HL-60 (cell line): ENCODE measurements around the gene PIP5K1C.

Experiments
- DNase-seq, 2 experiments: peaks; one replicate each; pipeline ENCODE4 v3.0.0-alpha.2; 2010 to 2020; ENCODE audit warnings: low read depth in 1 of 2, low spot score in 1 of 2
- H3K27ac ChIP-seq: fragments of 250-450 bp; sonication (Bioruptor Pico); replicated peaks from 2 replicates; pipeline ENCODE4 v1.5.1; 2020; ENCODE audit warnings: mild to moderate bottlenecking, moderate library complexity
- H3K27me3 ChIP-seq: fragments of 250-450 bp; sonication (Bioruptor Pico); 2 replicates; pipeline ENCODE4 v1.5.1; 2021; ENCODE audit warnings: mild to moderate bottlenecking, moderate library complexity; ENCODE audit not compliant: insufficient read depth, poor library complexity, severe bottlenecking
- H3K4me3 ChIP-seq: replicated peaks from 2 replicates; pipeline ENCODE4 v1.5.1; 2011; ENCODE audit warnings: mild to moderate bottlenecking, control low read depth, low read length; ENCODE audit not compliant: insufficient read depth
- CTCF ChIP-seq: IDR thresholded peaks from one replicate; pipeline ENCODE4 v1.5.1; 2011; ENCODE audit warnings: low read length, control low read depth, inconsistent platforms; ENCODE audit not compliant: insufficient read depth
- GABPA ChIP-seq: IDR thresholded peaks from 2 replicates; pipeline ENCODE4 v1.6.1; 2012; ENCODE audit warnings: low read depth
- POLR2AphosphoS5 ChIP-seq: IDR thresholded peaks from 2 replicates; pipeline ENCODE4 v1.6.1; 2012; ENCODE audit warnings: low read depth
- SPI1 ChIP-seq: IDR thresholded peaks from 2 replicates; pipeline ENCODE4 v1.6.1; 2012; ENCODE audit warnings: low read depth, mild to moderate bottlenecking, borderline replicate concordance
- TF ChIP-seq, protein P1 (sequence below): IDR thresholded peaks from 2 replicates; pipeline ENCODE4 v1.6.1; 2012; ENCODE audit warnings: low read depth; ENCODE audit not compliant: insufficient replicate concordance

The PIP5K1C gene

DNA sequence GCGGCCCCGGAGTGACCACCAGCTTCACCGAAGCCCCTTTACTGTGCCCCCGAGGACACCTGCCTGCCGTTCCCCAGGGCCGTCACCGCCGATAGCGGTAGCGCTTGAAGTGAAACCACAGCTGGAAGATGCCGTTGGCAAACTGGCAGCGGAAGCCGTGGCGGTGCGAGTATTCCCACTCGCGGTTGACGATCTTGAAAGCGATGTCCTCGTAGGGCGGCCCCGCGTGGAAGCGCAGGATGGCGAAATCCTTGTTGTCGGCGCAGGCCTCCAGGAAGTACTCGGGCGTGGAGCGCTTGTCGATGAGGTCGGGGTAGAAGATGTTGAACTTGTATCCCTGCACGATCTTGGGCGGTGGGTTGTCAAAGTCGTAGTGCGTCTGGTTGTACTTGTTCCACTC lies 88.4 kb downstream of the PIP5K1C start:
- DNase-seq: no peak
- no peak for TF ChIP-seq GABPA
- no peak for TF ChIP-seq POLR2AphosphoS5
- no peak for TF ChIP-seq SPI1
- no peak for TF ChIP-seq CTCF
- TF ChIP-seq, protein P1, sequence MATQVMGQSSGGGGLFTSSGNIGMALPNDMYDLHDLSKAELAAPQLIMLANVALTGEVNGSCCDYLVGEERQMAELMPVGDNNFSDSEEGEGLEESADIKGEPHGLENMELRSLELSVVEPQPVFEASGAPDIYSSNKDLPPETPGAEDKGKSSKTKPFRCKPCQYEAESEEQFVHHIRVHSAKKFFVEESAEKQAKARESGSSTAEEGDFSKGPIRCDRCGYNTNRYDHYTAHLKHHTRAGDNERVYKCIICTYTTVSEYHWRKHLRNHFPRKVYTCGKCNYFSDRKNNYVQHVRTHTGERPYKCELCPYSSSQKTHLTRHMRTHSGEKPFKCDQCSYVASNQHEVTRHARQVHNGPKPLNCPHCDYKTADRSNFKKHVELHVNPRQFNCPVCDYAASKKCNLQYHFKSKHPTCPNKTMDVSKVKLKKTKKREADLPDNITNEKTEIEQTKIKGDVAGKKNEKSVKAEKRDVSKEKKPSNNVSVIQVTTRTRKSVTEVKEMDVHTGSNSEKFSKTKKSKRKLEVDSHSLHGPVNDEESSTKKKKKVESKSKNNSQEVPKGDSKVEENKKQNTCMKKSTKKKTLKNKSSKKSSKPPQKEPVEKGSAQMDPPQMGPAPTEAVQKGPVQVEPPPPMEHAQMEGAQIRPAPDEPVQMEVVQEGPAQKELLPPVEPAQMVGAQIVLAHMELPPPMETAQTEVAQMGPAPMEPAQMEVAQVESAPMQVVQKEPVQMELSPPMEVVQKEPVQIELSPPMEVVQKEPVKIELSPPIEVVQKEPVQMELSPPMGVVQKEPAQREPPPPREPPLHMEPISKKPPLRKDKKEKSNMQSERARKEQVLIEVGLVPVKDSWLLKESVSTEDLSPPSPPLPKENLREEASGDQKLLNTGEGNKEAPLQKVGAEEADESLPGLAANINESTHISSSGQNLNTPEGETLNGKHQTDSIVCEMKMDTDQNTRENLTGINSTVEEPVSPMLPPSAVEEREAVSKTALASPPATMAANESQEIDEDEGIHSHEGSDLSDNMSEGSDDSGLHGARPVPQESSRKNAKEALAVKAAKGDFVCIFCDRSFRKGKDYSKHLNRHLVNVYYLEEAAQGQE: no peak
- Histone ChIP-seq H3K27me3 (no peaks in the 10 kb centered on the region), H3K27ac (no peak overlapping the region), H3K4me3 (no peak overlapping the region)

DNA sequence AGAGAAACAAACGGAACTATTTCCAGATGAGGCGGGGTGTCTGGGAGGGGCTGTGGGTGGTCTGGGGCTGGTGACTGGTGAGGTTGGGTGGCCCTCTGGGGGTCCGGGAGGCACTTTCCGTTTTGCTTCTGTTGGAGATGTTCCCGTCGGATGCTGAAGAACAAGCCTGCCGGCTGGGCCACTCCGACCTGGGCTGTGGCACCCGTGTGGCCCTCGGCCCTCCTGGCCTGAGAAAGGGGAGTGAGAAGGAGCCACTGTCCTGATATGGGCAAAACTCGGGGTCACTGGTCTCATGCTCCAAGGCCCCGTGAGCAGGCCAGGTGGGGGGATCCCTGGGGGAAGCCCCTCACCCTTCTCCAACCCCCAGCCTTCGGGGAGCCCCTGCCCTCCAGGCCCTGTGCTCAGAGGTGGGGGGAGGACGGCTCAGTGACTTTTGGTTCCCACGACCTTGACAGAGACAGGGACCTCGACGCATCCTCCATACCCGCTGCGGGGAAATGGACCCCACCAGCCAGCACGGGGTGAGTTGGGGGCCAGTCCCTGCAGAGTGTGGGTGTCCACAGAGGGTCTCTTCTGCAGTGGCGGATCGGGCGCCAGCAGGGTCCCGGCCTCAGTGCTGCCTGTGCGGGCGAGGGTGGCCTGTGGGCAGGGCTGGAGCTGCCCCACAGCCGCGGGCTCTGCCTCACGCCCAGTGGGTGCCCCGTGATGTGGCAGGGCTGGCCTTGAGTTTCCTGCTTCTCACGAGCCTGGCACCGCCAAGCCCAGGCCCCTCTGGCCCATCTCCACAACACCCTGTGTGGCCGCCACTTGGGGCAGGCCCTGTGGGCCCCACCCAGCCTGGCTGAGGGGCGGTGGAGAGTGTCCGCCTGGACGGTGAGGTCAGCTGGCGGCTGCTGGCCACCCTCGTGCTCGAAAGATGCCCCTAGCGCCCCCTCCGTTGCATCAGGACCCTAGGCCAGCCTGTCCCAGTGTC lies 89.2 kb downstream of the PIP5K1C start:
- no peak overlapping the region for H3K4me3 ChIP-seq
- TF ChIP-seq, protein P1: no peak
- TF ChIP-seq GABPA (no peak), CTCF (no peak), POLR2AphosphoS5 (no peak), SPI1 (no peak)
- H3K27ac ChIP-seq: no peak overlapping the region
- H3K27me3 ChIP-seq: peaks cover 4% of the 10 kb centered on the region
- DNase-seq: no peak

DNA sequence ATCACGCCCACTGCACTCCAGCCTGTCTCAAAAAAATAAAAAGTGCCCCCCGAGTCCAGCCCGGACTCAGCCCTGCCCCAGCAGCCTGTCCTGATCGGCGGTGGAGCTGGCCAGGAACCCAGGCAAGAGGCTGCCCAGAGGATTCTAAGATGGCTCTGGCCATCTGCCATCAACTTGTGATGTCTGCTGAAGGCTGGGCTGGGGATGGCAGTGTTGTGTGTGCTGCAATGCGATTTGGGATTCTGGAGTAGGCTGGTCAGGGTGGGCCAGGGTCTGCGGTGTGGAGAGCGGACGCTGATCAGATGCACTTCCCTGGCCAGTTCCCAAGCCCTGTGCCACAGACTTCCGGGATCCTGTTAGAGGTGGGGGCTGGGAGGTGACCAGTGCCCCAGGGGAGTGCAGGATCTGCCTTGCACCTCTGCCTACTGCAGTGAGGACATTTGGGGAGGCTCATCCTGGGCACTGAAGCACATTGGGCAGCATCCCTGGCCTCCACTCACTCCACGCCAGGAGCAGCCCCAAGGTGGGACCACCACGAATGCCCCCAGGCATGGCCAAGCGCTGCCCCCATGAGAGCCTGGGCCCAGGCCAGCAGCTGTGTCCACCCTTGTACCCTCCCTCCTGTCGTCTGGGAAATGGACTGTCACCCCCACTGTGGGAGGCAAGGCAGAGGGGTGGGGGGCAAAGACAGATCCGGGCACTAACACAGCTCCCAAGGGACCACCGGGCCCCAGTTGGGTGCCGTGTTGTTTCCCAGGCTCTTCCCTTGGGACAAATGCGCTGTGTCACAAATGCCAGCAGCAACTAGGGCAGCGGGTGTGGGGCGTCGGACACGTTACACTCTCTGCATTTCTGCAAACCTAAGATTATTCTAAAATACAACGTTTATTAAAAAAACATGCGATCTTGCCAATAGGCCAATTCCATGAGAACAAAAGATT lies 90.2 kb downstream of the PIP5K1C start:
- no peak overlapping the region for H3K4me3 ChIP-seq
- TF ChIP-seq, protein P1: no peak
- H3K27me3 ChIP-seq: peaks cover 11% of the 10 kb centered on the region
- DNase-seq: no peak
- H3K27ac ChIP-seq: no peak overlapping the region
